Loucy (cell line): ENCODE data around the gene LGALS9B.
"Not testable (repeated sequence)": the region's sequence is repeated elsewhere in the genome, so short reads cannot be mapped to it uniquely, and the experiment has no call there.

Source experiments
- H2AFZ ChIP-seq: fragments of 200-600 bp; sonication (generic); 2 replicates; pipeline ENCODE4 v1.6.0; 2016; ENCODE audit warnings: antibody characterized with exemption, mild to moderate bottlenecking, low read length, moderate library complexity
- H3F3A ChIP-seq: fragments of 200-600 bp; 2 replicates; pipeline ENCODE4 v1.6.0; 2016; ENCODE audit warnings: antibody characterized with exemption, low read depth, mild to moderate bottlenecking
- H3K27me3 ChIP-seq: fragments of 200-600 bp; sonication (generic); 2 replicates; pipeline ENCODE4 v1.6.1; 2014; ENCODE audit warnings: low read length, mild to moderate bottlenecking; ENCODE audit not compliant: insufficient read depth, poor library complexity, severe bottlenecking
- H3K36me3 ChIP-seq: fragments of 200-600 bp; sonication (generic); 2 replicates; pipeline ENCODE4 v1.6.1; 2016; ENCODE audit warnings: low read length; ENCODE audit not compliant: insufficient read depth
- H3K4me1 ChIP-seq: fragments of 200-600 bp; sonication (generic); 2 replicates; pipeline ENCODE4 v1.5.1; 2014; ENCODE audit warnings: low read length, mild to moderate bottlenecking; ENCODE audit not compliant: insufficient read depth, poor library complexity, severe bottlenecking
- H3K4me2 ChIP-seq: fragments of 200-600 bp; sonication (generic); 2 replicates; pipeline ENCODE4 v1.6.0; 2014; ENCODE audit warnings: antibody characterized with exemption, low read length, low read depth, mild to moderate bottlenecking; ENCODE audit not compliant: poor library complexity, severe bottlenecking
- H3K4me3 ChIP-seq: fragments of 200-600 bp; sonication (generic); 2 replicates; pipeline ENCODE4 v1.5.1; 2014; ENCODE audit warnings: low read length, mild to moderate bottlenecking, mixed read lengths; ENCODE audit not compliant: poor library complexity, severe bottlenecking
- H3K79me2 ChIP-seq: fragments of 200-600 bp; sonication (generic); 2 replicates; pipeline ENCODE4 v1.6.1; 2014; ENCODE audit warnings: low read length; ENCODE audit not compliant: insufficient read depth
- H3K9ac ChIP-seq: fragments of 200-600 bp; sonication (generic); 2 replicates; pipeline ENCODE4 v1.6.0; 2014; ENCODE audit warnings: mild to moderate bottlenecking, low read depth, low read length, moderate library complexity; ENCODE audit not compliant: poor library complexity, severe bottlenecking
- H3K9me2 ChIP-seq: fragments of 200-600 bp; sonication (generic); replicated peaks from 2 replicates; pipeline ENCODE4 v1.6.1; 2016; ENCODE audit warnings: low read depth, low read length, mixed read lengths
- H3K9me3 ChIP-seq: fragments of 200-600 bp; sonication (generic); 2 replicates; pipeline ENCODE4 v1.6.1; 2014; ENCODE audit warnings: mild to moderate bottlenecking, antibody characterized with exemption, low read length, low read depth; ENCODE audit not compliant: insufficient read depth
- H4K20me1 ChIP-seq: fragments of 200-600 bp; sonication (generic); 2 replicates; pipeline ENCODE4 v1.6.0; 2014; ENCODE audit warnings: antibody characterized with exemption, low read length, mild to moderate bottlenecking; ENCODE audit not compliant: insufficient read depth, poor library complexity, severe bottlenecking

The LGALS9B gene

GRCh38 chr17:20492099-20492498, 24.8 kb upstream of the LGALS9B start:
- not testable (repeated sequence) for H3K4me2 ChIP-seq, H3K36me3 ChIP-seq, H3K27me3 ChIP-seq

GRCh38 chr17:20484930-20485329, 17.6 kb upstream of the LGALS9B start:
- not testable (repeated sequence) for H3F3A ChIP-seq, H4K20me1 ChIP-seq, H3K79me2 ChIP-seq, H3K4me2 ChIP-seq, H3K4me1 ChIP-seq, H3K4me3 ChIP-seq, H3K9me3 ChIP-seq, H2AFZ ChIP-seq, H3K27me3 ChIP-seq, H3K36me3 ChIP-seq, H3K9me2 ChIP-seq, H3K9ac ChIP-seq

More at GRCh38 chr17:20492099-20492498, 24.8 kb upstream of the LGALS9B start:
- not testable (repeated sequence) for H3K4me1 ChIP-seq, H3K4me3 ChIP-seq, H3K9ac ChIP-seq, H3K9me2 ChIP-seq, H3K9me3 ChIP-seq, H3K79me2 ChIP-seq, H3F3A ChIP-seq, H4K20me1 ChIP-seq, H2AFZ ChIP-seq

- not testable (repeated sequence) for H3K4me3 ChIP-seq, H3K9me2 ChIP-seq, H2AFZ ChIP-seq, H3K27me3 ChIP-seq, H3K4me2 ChIP-seq, H3K79me2 ChIP-seq, H3K4me1 ChIP-seq, H4K20me1 ChIP-seq, H3K36me3 ChIP-seq, H3K9ac ChIP-seq, H3F3A ChIP-seq, H3K9me3 ChIP-seq
These were observed 12.7 kb upstream of the LGALS9B start for GRCh38 chr17:20479889-20480591.

- H3K36me3 ChIP-seq, H3K27me3 ChIP-seq, H3K9me3 ChIP-seq, H3K9ac ChIP-seq, H3F3A ChIP-seq, H3K9me2 ChIP-seq, H2AFZ ChIP-seq, H4K20me1 ChIP-seq, H3K4me1 ChIP-seq, H3K4me3 ChIP-seq, H3K79me2 ChIP-seq, H3K4me2 ChIP-seq: not testable (repeated sequence)
These were observed 10.2 kb upstream of the LGALS9B start for GRCh38 chr17:20477398-20478071.

- H3K4me2 ChIP-seq, H3K36me3 ChIP-seq, H3K9me2 ChIP-seq, H3K4me1 ChIP-seq, H3F3A ChIP-seq, H4K20me1 ChIP-seq, H3K4me3 ChIP-seq, H2AFZ ChIP-seq, H3K27me3 ChIP-seq, H3K9ac ChIP-seq, H3K9me3 ChIP-seq, H3K79me2 ChIP-seq: not testable (repeated sequence)
These were observed 7.9 kb upstream of the LGALS9B start for GRCh38 chr17:20475137-20475831.

GRCh38 chr17:20474081-20474480, 6.7 kb upstream of the LGALS9B start:
- not testable (repeated sequence) for H3K4me1 ChIP-seq, H2AFZ ChIP-seq, H3K79me2 ChIP-seq, H3K4me2 ChIP-seq, H3K4me3 ChIP-seq, H3K9me3 ChIP-seq, H3K27me3 ChIP-seq, H3K9ac ChIP-seq, H3K36me3 ChIP-seq, H3K9me2 ChIP-seq, H3F3A ChIP-seq, H4K20me1 ChIP-seq

GRCh38 chr17:20469946-20470345, 2.6 kb upstream of the LGALS9B start:
- H2AFZ ChIP-seq, H4K20me1 ChIP-seq, H3F3A ChIP-seq, H3K4me3 ChIP-seq, H3K9me3 ChIP-seq, H3K9ac ChIP-seq, H3K4me1 ChIP-seq, H3K79me2 ChIP-seq, H3K27me3 ChIP-seq, H3K4me2 ChIP-seq, H3K36me3 ChIP-seq, H3K9me2 ChIP-seq: not testable (repeated sequence)
